Panc1 (cell line): ENCODE measurements around the gene OTOGL. TPM values are rescaled to one million over a fixed set of nuclear protein-coding genes. Genes with fewer than 3 reads are reported as not detected.

Experiments used
- ATAC-seq: fragments of 200-7000 bp; cut with Tn5 transposase; 2 replicates; pipeline ENCODE4 v1.9.1; 2020; ENCODE audit warnings: mild to moderate bottlenecking, moderate library complexity
- BruUV-seq: library from RNA; stranded (reverse); fragments of 400-500 nt; replicated peaks from 2 replicates; lab custom pipeline; 2021; lab: Mats Ljungman, UMichigan
- CTCF ChIA-PET: fragments of 300-600 bp; sonication (Branson Sonifier 250); formaldehyde crosslinking; loops from one replicate; lab custom pipeline; 2022; ENCODE audit warnings: antibody characterized with exemption; lab: Charles Lee
- POLR2A ChIA-PET: fragments of 300-600 bp; sonication (Branson Sonifier 250); formaldehyde crosslinking; loops from one replicate; lab custom pipeline; 2022; ENCODE audit warnings: antibody characterized with exemption; lab: Charles Lee
- DNase-seq: peaks from one replicate; pipeline ENCODE4 v3.0.0-alpha.2; 2010; ENCODE audit warnings: low read depth, low spot score
- H3K27ac ChIP-seq: 2 replicates; pipeline ENCODE4 v1.5.1; 2011; ENCODE audit warnings: mild to moderate bottlenecking, low read length, inconsistent platforms
- H3K27me3 ChIP-seq: fragments of 200-500 bp; sonication (Bioruptor generic); 2 replicates; pipeline ENCODE4 v1.6.0; 2014; ENCODE audit warnings: low read length, inconsistent platforms; ENCODE audit not compliant: control insufficient read depth, insufficient read depth
- H3K36me3 ChIP-seq: fragments of 200-500 bp; sonication (Bioruptor generic); 2 replicates; pipeline ENCODE4 v1.5.1; 2014; ENCODE audit warnings: inconsistent platforms, mild to moderate bottlenecking, low read length, moderate library complexity; ENCODE audit not compliant: control insufficient read depth, insufficient read depth
- H3K4me1 ChIP-seq: 2 replicates; pipeline ENCODE4 v1.5.1; 2011; ENCODE audit warnings: inconsistent platforms, mild to moderate bottlenecking, low read length, moderate library complexity; ENCODE audit not compliant: control insufficient read depth, insufficient read depth
- H3K4me3 ChIP-seq, 2 experiments: 2 replicates each; pipeline ENCODE4 v1.5.1; 2011 to 2012; ENCODE audit warnings: low read depth in 2 of 2, low read length in 2 of 2, mild to moderate bottlenecking in 2 of 2, inconsistent platforms in 1 of 2, moderate library complexity in 1 of 2
- H3K9me3 ChIP-seq: fragments of 200-500 bp; sonication (Bioruptor generic); 2 replicates; pipeline ENCODE4 v1.5.1; 2014; ENCODE audit warnings: low read depth, mild to moderate bottlenecking, inconsistent platforms, low read length, moderate library complexity; ENCODE audit not compliant: control insufficient read depth, insufficient read depth
- CTCF ChIP-seq: fragments of 450-650 bp; IDR thresholded peaks from 2 replicates; pipeline ENCODE4 v1.5.1; 2017; ENCODE audit warnings: mild to moderate bottlenecking
- POLR2AphosphoS5 ChIP-seq: IDR thresholded peaks from 2 replicates; pipeline ENCODE4 v1.6.1; 2012; ENCODE audit warnings: mild to moderate bottlenecking, low read depth, low read length, moderate library complexity
- REST ChIP-seq, 2 experiments: IDR thresholded peaks; 2 replicates each; pipeline ENCODE4 v1.6.1; 2011 to 2012; ENCODE audit warnings: low read depth in 2 of 2, control low read depth in 1 of 2, low read length in 1 of 2, mild to moderate bottlenecking in 1 of 2, moderate library complexity in 1 of 2; ENCODE audit not compliant: insufficient read depth in 1 of 2
- SIN3A ChIP-seq: IDR thresholded peaks from 2 replicates; pipeline ENCODE4 v1.6.1; 2012; ENCODE audit warnings: low read depth, mild to moderate bottlenecking, low read length, moderate library complexity, borderline replicate concordance; ENCODE audit not compliant: insufficient read depth
- TCF7L2 ChIP-seq: IDR thresholded peaks from 2 replicates; pipeline ENCODE4 v1.6.1; 2011; ENCODE audit warnings: mild to moderate bottlenecking, low read depth, low read length, inconsistent platforms
- in situ Hi-C: cut with HindIII; loops from 2 replicates; pipeline ENCODE4 v1.10.0; 2016; ENCODE audit warnings: low sequenced_read_pairs, low pct_unique_long_range_greater_than_20kb
- intact Hi-C: fragments of 100-400 bp; cut with micrococcal nuclease; formaldehyde crosslinking; loops from one replicate; pipeline ENCODE4 v1.10.0; 2022; ENCODE audit not compliant: unreplicated experiment
- total RNA-seq: library from RNA; stranded (reverse); gene quantifications from one replicate; pipeline ENCODE4 v1.2.1, GENCODE V29; 2021; ENCODE audit not compliant: unreplicated experiment

OTOGL gene
- total RNA-seq, 1 experiment from 2014 or later: not detected

- intact Hi-C loops: no loop called here
- BruUV-seq: no TSS peak
- ChIA-PET POLR2A (no interaction called here), CTCF (no interaction called here)
- Histone ChIP-seq H3K9me3 (no peaks in the 10 kb centered on the region), H3K4me3 (no peak overlapping the region), H3K27me3 (no peaks in the 10 kb centered on the region), H3K27ac (no peak overlapping the region), H3K36me3 (no peaks in the 10 kb centered on the region), H3K4me1 (no peaks in the 10 kb centered on the region)
- DNase-seq (no peak), ATAC-seq (no peak)
- TF ChIP-seq CTCF (no peak), SIN3A (no peak), TCF7L2 (no peak)
- in situ Hi-C loops: no loop called here
Measured at GRCh38 chr12:80175307-80175930, 76.1 kb downstream of the OTOGL start.

GRCh38 chr12:80176706-80177105 lies 77.4 kb downstream of the OTOGL start:
- H3K36me3 ChIP-seq: no peaks in the 10 kb centered on the region
- H3K4me3 ChIP-seq: no peak overlapping the region
- H3K4me1 ChIP-seq: no peaks in the 10 kb centered on the region
- DNase-seq (no peak), ATAC-seq (no peak)
- ChIA-PET CTCF (no interaction called here), POLR2A (no interaction called here)
- no peak overlapping the region for H3K27ac ChIP-seq
- intact Hi-C loops (no loop called here), in situ Hi-C loops (no loop called here)
- TF ChIP-seq TCF7L2 (no peak), REST (IDR thresholded peaks at IDR 0.05; ENCODE audit: insufficient read depth in 1 of 2, low read depth in 2 of 2, low read length in 1 of 2) (no peak), CTCF (no peak), SIN3A (no peak), POLR2AphosphoS5 (no peak)
- no peaks in the 10 kb centered on the region for H3K27me3 ChIP-seq
- BruUV-seq: no TSS peak
- H3K9me3 ChIP-seq: no peaks in the 10 kb centered on the region
